DMS153 treated with DMSO at 0.1 percent for 48 hours (cell line): ENCODE data around the gene OPN1MW3.
"Not testable (repeated sequence)": the region's sequence is repeated elsewhere in the genome, so short reads cannot be mapped to it uniquely, and the experiment has no call there.

ENCODE experiments used
- DNase-seq: peaks from one replicate; lab custom pipeline; 2025; ENCODE audit not compliant: unreplicated experiment; lab: John Stamatoyannopoulos, UW

The OPN1MW3 gene

DNA sequence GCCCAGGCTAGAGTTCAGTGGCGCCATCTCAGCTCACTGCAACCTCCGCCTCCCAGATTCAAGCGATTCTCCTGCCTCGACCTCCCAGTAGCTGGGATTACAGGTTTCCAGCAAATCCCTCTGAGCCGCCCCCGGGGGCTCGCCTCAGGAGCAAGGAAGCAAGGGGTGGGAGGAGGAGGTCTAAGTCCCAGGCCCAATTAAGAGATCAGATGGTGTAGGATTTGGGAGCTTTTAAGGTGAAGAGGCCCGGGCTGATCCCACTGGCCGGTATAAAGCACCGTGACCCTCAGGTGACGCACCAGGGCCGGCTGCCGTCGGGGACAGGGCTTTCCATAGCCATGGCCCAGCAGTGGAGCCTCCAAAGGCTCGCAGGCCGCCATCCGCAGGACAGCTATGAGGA lies at the start of gene OPN1MW3:
Gene OPN1MW3, plus strand, starts transcription at position 301 of the 400 bp plus-strand sequence. Its CDS starts 38 bp downstream, at position 339.
- not testable (repeated sequence) for DNase-seq

DNA sequence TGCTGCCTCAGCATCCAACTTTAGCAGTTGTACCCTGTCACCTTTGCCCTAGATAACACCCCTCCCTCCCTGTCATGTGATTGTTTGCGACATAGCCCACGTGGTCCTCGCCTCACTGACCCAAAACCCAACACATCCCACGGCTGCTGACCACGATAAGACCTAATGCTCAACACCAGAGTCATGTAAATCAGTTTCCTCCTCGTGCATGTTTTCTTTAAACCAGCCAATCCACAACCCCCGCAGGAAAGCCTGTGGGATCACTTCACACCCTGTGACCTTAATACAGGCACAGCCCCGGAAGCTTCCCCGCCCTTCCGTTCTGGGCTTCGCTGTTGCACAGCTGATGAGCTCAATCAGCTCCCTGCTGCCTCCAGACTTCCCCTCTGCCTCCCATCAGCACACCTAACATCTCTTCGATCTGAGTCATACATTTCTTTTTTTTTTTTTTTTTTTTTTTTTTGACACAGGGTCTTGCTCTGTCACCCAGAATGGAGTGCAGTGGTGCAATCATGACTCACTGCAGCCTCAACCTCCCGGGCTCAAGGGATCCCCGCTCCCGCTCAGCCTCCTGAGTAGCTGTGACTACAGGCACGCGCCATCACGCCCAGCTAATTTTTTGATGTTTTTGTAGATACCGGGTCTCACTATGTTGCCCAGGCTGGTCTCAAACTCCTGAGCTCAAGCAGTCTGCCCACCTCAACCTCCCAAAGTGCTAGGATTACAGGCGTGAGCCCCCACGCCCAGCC lies 47.5 kb upstream of the OPN1MW3 start:
- DNase-seq, result not testable (repeated sequence)

- DNase-seq, result not testable (repeated sequence)
Measured at GRCh38 chrX:154211057-154211456, 46.3 kb upstream of the OPN1MW3 start.

DNA sequence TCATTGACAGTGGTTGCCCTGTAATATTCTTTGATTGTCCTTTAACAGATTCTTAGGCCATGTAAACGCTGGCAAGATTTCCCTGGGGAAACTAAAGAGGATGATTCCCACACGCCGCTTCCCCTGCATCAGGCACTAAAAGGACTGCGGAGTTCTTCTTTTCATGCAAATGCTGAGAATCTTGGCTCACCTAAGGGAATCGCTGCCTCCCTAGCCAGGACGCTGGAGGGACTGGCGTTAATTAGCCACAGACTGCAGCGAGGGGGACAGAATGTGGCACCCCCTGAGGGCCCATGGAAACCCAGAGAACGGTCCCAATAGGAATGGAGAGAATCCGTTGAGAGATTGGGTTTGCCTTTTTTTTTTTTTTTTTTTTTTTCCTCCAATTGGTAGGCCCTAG lies 45.9 kb upstream of the OPN1MW3 start:
- not testable (repeated sequence) for DNase-seq

DNA sequence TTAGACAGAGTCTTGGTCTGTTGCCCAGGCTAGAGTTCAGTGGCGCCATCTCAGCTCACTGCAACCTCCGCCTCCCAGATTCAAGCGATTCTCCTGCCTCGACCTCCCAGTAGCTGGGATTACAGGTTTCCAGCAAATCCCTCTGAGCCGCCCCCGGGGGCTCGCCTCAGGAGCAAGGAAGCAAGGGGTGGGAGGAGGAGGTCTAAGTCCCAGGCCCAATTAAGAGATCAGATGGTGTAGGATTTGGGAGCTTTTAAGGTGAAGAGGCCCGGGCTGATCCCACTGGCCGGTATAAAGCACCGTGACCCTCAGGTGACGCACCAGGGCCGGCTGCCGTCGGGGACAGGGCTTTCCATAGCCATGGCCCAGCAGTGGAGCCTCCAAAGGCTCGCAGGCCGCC lies 37.9 kb upstream of the OPN1MW3 start, which contains the start of gene OPN1MW2:
Gene OPN1MW2, plus strand, starts transcription at position 301 of the 400 bp plus-strand sequence. Its CDS starts 60 bp downstream, at position 361.
- not testable (repeated sequence) for DNase-seq

- DNase-seq, result not testable (repeated sequence)
Measured at GRCh38 chrX:154225292-154225691, 32.1 kb upstream of the OPN1MW3 start.

DNA sequence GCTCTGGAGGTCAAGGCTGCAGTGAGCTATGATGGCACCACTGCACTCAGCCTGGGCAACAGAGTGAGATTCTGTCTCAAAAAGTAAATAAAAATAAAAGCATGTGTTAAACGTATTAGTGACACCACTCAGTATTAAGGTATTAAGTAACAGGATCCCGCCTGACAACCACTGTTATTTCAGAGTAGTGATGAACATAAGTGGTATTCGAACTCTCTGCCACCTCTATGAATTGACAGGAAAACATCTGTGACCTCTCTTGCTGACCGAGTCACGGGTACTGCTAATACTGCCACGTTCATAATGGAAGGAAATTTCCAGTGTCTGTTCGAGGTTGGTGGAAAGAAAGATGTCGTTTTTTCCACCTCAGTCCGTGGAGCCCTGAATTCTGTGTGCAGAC lies 30.7 kb upstream of the OPN1MW3 start:
- not testable (repeated sequence) for DNase-seq

DNA sequence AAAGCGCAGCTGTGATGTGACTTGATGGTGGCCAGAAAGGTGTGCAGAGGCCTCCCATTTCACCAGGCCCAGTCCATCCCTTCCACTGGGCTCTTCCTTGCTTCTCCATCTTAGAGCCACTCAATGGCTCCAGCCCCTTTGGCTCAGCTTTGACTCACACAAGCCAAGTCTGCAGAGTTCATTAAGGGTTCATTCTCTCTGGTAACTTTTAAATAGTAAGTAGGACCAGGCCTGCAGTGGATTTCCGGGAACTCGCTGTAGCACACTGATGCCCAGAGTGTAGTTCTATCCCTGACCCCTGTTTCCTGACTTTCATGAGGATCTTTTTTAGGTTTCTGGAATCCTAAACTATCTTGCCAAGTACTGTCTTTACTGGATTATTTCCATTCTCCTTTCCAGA lies 25.9 kb upstream of the OPN1MW3 start:
- DNase-seq, result not testable (repeated sequence)

GRCh38 chrX:154233620-154234019 lies 23.8 kb upstream of the OPN1MW3 start:
- DNase-seq, result not testable (repeated sequence)

DNA sequence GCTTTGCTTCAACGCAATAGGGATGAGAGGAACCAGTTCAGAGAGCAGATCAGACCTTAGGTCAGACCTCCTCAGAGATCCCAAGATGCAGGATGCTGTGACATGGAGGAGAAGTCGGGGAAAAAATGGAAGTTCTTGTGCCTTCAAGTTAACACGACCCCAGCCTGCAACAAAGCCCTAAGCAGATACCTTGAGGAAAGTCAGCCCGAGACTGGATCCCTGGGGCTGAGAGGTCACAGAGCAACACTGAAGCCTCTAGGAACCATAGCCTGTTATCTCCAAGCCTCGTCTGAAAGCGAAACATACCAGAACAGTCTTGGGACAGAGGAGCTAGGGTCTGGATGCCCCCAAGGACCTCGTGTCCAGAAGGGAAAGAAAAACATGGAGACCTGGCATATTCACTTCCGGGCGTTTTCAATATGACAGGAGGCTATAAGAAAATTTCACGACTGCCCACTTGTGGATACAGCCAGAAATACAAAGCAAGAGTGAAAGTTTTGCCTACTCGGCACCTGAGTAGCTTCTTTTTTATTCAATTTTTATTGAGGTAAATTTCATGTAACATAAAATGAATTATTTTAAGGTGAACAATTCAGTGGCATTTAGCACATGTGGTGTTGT lies 18.3 kb upstream of the OPN1MW3 start:
- DNase-seq, result not testable (repeated sequence)

DNA sequence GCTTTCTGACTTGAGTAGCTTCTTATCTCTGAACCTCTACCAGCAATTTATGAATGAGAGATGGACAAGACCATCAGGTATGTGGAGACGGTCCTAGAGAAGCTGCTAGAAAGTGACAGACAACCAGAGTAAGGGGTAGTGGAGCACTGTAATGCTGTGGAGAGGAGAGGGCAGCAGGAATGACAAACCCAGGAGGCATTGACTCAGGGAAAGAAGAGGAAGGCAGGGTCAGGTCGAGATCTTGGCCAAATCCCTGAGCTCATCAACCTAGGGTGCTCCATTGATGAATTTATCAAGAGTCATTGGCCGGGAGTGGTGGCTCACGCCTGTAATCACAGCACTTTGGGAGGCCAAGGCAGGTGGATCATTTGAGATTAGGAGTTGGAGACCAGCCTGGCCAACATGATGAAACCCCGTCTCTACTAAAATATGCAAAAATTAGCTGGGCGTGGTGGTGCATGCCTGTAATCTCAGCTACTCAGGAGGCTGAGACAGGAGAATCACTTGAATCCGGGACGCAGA lies 17.3 kb upstream of the OPN1MW3 start:
- not testable (repeated sequence) for DNase-seq

DNA sequence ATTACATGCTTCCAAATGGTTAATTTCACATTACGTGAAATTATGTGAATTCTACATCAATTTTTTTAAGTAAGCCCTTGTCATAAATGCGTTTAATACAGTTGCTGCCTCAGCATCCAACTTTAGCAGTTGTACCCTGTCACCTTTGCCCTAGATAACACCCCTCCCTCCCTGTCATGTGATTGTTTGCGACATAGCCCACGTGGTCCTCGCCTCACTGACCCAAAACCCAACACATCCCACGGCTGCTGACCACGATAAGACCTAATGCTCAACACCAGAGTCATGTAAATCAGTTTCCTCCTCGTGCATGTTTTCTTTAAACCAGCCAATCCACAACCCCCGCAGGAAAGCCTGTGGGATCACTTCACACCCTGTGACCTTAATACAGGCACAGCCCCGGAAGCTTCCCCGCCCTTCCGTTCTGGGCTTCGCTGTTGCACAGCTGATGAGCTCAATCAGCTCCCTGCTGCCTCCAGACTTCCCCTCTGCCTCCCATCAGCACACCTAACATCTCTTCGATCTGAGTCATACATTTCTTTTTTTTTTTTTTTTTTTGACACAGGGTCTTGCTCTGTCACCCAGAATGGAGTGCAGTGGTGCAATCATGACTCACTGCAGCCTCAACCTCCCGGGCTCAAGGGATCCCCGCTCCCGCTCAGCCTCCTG lies 9.9 kb upstream of the OPN1MW3 start:
- not testable (repeated sequence) for DNase-seq

GRCh38 chrX:154248076-154248475 lies 9.3 kb upstream of the OPN1MW3 start:
- DNase-seq, result not testable (repeated sequence)

- not testable (repeated sequence) for DNase-seq
Measured at GRCh38 chrX:154258711-154259110, 1.3 kb downstream of the OPN1MW3 start.

- DNase-seq, result not testable (repeated sequence)
Measured at GRCh38 chrX:154263072-154263471, 5.7 kb downstream of the OPN1MW3 start.

DNA sequence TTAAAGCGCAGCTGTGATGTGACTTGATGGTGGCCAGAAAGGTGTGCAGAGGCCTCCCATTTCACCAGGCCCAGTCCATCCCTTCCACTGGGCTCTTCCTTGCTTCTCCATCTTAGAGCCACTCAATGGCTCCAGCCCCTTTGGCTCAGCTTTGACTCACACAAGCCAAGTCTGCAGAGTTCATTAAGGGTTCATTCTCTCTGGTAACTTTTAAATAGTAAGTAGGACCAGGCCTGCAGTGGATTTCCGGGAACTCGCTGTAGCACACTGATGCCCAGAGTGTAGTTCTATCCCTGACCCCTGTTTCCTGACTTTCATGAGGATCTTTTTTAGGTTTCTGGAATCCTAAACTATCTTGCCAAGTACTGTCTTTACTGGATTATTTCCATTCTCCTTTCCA lies 11.9 kb downstream of the OPN1MW3 start:
- not testable (repeated sequence) for DNase-seq

DNA sequence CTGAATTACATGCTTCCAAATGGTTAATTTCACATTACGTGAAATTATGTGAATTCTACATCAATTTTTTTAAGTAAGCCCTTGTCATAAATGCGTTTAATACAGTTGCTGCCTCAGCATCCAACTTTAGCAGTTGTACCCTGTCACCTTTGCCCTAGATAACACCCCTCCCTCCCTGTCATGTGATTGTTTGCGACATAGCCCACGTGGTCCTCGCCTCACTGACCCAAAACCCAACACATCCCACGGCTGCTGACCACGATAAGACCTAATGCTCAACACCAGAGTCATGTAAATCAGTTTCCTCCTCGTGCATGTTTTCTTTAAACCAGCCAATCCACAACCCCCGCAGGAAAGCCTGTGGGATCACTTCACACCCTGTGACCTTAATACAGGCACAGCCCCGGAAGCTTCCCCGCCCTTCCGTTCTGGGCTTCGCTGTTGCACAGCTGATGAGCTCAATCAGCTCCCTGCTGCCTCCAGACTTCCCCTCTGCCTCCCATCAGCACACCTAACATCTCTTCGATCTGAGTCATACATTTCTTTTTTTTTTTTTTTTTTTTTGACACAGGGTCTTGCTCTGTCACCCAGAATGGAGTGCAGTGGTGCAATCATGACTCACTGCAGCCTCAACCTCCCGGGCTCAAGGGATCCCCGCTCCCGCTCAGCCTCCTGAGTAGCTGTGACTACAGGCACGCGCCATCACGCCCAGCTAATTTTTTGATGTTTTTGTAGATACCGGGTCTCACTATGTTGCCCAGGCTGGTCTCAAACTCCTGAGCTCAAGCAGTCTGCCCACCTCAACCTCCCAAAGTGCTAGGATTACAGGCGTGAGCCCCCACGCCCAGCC lies 27.3 kb downstream of the OPN1MW3 start:
- DNase-seq, result not testable (repeated sequence)

DNA sequence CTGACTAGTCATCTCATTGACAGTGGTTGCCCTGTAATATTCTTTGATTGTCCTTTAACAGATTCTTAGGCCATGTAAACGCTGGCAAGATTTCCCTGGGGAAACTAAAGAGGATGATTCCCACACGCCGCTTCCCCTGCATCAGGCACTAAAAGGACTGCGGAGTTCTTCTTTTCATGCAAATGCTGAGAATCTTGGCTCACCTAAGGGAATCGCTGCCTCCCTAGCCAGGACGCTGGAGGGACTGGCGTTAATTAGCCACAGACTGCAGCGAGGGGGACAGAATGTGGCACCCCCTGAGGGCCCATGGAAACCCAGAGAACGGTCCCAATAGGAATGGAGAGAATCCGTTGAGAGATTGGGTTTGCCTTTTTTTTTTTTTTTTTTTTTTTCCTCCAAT lies 29.0 kb downstream of the OPN1MW3 start:
- DNase-seq, result not testable (repeated sequence)

GRCh38 chrX:154294791-154295574 lies 37.6 kb downstream of the OPN1MW3 start, which contains the start of gene TEX28:
Gene TEX28 (minus strand): TSS chrX:154295124. CDS start chrX:154292117, 3,007 bp downstream.
- DNase-seq, result no peak
